GM12878 (cell line): ENCODE measurements around the gene SPON2. TPM values are rescaled to one million over a fixed set of nuclear protein-coding genes. Genes with fewer than 3 reads are reported as not detected.

Source experiments
- ASH2L ChIP-seq: fragments of 300-600, 200-600 bp; sonication (generic); IDR thresholded peaks from 2 replicates; pipeline ENCODE4 v1.6.1; 2017; ENCODE audit warnings: low read depth, mild to moderate bottlenecking, borderline replicate concordance
- BMI1 ChIP-seq: fragments of 450-650 bp; IDR thresholded peaks from 2 replicates; pipeline ENCODE4 v1.6.1; 2016; ENCODE audit warnings: mild to moderate bottlenecking, moderate library complexity, borderline replicate concordance
- BRCA1 ChIP-seq: IDR thresholded peaks from 2 replicates; pipeline ENCODE4 v1.6.1; 2011; ENCODE audit warnings: low read depth, low read length, improper control_type of control experiment
- CHD2 ChIP-seq: IDR thresholded peaks from 2 replicates; pipeline ENCODE4 v1.6.1; 2011; ENCODE audit warnings: low read depth, low read length, improper control_type of control experiment, borderline replicate concordance
- ESRRA ChIP-seq: IDR thresholded peaks from 2 replicates; pipeline ENCODE4 v1.6.1; 2012; ENCODE audit warnings: mild to moderate bottlenecking, low read length, improper control_type of control experiment
- FOS ChIP-seq: IDR thresholded peaks from 3 replicates; pipeline ENCODE4 v1.6.1; 2011; ENCODE audit warnings: borderline replicate concordance; ENCODE audit not compliant: insufficient read length; ENCODE audit errors: extremely low read depth
- FOXK2 ChIP-seq: fragments of 450-650 bp; IDR thresholded peaks from 2 replicates; pipeline ENCODE4 v1.6.1; 2017; ENCODE audit warnings: mild to moderate bottlenecking, moderate library complexity
- FOXM1 ChIP-seq: IDR thresholded peaks from 2 replicates; pipeline ENCODE4 v1.6.1; 2012; ENCODE audit warnings: low read depth, mild to moderate bottlenecking, inconsistent platforms, low read length, moderate library complexity
- HDGF ChIP-seq: fragments of 450-650 bp; IDR thresholded peaks from 2 replicates; pipeline ENCODE4 v1.6.1; 2016; ENCODE audit warnings: antibody characterized with exemption
- KDM1A ChIP-seq: fragments of 200-600 bp; sonication (generic); IDR thresholded peaks from 2 replicates; pipeline ENCODE4 v1.6.1; 2016; ENCODE audit warnings: borderline replicate concordance
- NBN ChIP-seq: fragments of 450-650 bp; IDR thresholded peaks from 2 replicates; pipeline ENCODE4 v1.6.1; 2016
- NR2F1 ChIP-seq: fragments of 450-650 bp; conservative IDR thresholded peaks from 2 replicates; pipeline ENCODE4 v1.6.1; 2017; ENCODE audit warnings: mild to moderate bottlenecking
- NRF1 ChIP-seq: conservative IDR thresholded peaks from 2 replicates; pipeline ENCODE4 v1.6.1; 2011; ENCODE audit warnings: mild to moderate bottlenecking, low read depth, low read length, improper control_type of control experiment
- PAX5 ChIP-seq: IDR thresholded peaks from 2 replicates; pipeline ENCODE4 v1.6.1; 2011; ENCODE audit warnings: low read depth, low read length, borderline replicate concordance
- PAX8 ChIP-seq: fragments of 450-650 bp; IDR thresholded peaks from 2 replicates; pipeline ENCODE4 v1.6.1; 2017; ENCODE audit warnings: mild to moderate bottlenecking, moderate library complexity
- POU2F2 ChIP-seq: IDR thresholded peaks from 3 replicates; pipeline ENCODE4 v1.6.1; 2011; ENCODE audit warnings: low read depth, mild to moderate bottlenecking, low read length, borderline replicate concordance
- RFX5 ChIP-seq: IDR thresholded peaks from 2 replicates; pipeline ENCODE4 v1.6.1; 2011; ENCODE audit warnings: low read depth, low read length, improper control_type of control experiment
- SMAD1 ChIP-seq: fragments of 450-650 bp; IDR thresholded peaks from 2 replicates; pipeline ENCODE4 v1.6.1; 2018; ENCODE audit warnings: mild to moderate bottlenecking, low read depth; ENCODE audit not compliant: partially characterized antibody
- SMC3 ChIP-seq: IDR thresholded peaks from 2 replicates; pipeline ENCODE4 v1.6.1; 2011; ENCODE audit warnings: low read length, improper control_type of control experiment, borderline replicate concordance
- TARDBP ChIP-seq: IDR thresholded peaks from 2 replicates; pipeline ENCODE4 v1.6.1; 2016; ENCODE audit warnings: borderline replicate concordance
- TBL1XR1 ChIP-seq: IDR thresholded peaks from 2 replicates; pipeline ENCODE4 v1.6.1; 2012; ENCODE audit warnings: low read depth, low read length, improper control_type of control experiment
- TCF3 ChIP-seq: IDR thresholded peaks from 2 replicates; pipeline ENCODE4 v1.6.1; 2012; ENCODE audit warnings: low read depth, mild to moderate bottlenecking, low read length, borderline replicate concordance; ENCODE audit not compliant: insufficient read depth
- YBX1 ChIP-seq: fragments of 450-650 bp; IDR thresholded peaks from 2 replicates; pipeline ENCODE4 v1.6.1; 2016; ENCODE audit warnings: antibody characterized with exemption
- polyA plus RNA-seq, 11 experiments: library from polyadenylated mRNA; depleted of rRNA in 4 of 11; unstranded in 6 of 11; stranded (reverse) in 5 of 11; fragments of >200 nt; fragmentation: Nextera tagmentation in 4 of 11; fragmentation: Illumina TruSeq in 1 of 11; extraction: Ambion mirVana in 4 of 11; extraction: Trizol in 1 of 11; gene quantifications; 1 replicate in 1 of 11; 2 replicates in 10 of 11; pipeline versions ENCODE4 v1.2.1 to v1.2.3, GENCODE V29; 2011 to 2016; ENCODE audit warnings: inconsistent platforms in 2 of 11, missing spikeins in 2 of 11, low read depth in 1 of 11
- total RNA-seq, 4 experiments: library from RNA; depleted of rRNA in 3 of 4; stranded (reverse); fragments of >200 nt in 3 of 4; fragmentation: Illumina TruSeq in 1 of 4; extraction: Trizol in 1 of 4; gene quantifications; 2 replicates each; pipeline versions ENCODE4 v1.2.1 to v1.2.3, GENCODE V29; 2013 to 2021
- TF ChIP-seq, protein P1 (sequence below): fragments of 450-650 bp; IDR thresholded peaks from 2 replicates; pipeline ENCODE4 v1.6.1; 2017; ENCODE audit warnings: borderline replicate concordance
- TF ChIP-seq, protein P2 (sequence below): fragments of 450-650 bp; IDR thresholded peaks from 2 replicates; pipeline ENCODE4 v1.6.1; 2017; ENCODE audit warnings: antibody characterized with exemption, mild to moderate bottlenecking, moderate library complexity
- TF ChIP-seq, protein P3 (sequence below): IDR thresholded peaks from 2 replicates; pipeline ENCODE4 v1.6.1; 2012; ENCODE audit warnings: low read length, inconsistent platforms
- TF ChIP-seq, protein P4 (sequence below): IDR thresholded peaks from 2 replicates; pipeline ENCODE4 v1.6.1; 2012; ENCODE audit warnings: low read depth, low read length, improper control_type of control experiment

The SPON2 gene
- total and polyA plus RNA-seq, 10 of the 15 experiments (the other 5 are each of a cell fraction or from before 2014, with no cell fraction given): 1.1 to 11.2 (median 7.3) TPM

DNA sequence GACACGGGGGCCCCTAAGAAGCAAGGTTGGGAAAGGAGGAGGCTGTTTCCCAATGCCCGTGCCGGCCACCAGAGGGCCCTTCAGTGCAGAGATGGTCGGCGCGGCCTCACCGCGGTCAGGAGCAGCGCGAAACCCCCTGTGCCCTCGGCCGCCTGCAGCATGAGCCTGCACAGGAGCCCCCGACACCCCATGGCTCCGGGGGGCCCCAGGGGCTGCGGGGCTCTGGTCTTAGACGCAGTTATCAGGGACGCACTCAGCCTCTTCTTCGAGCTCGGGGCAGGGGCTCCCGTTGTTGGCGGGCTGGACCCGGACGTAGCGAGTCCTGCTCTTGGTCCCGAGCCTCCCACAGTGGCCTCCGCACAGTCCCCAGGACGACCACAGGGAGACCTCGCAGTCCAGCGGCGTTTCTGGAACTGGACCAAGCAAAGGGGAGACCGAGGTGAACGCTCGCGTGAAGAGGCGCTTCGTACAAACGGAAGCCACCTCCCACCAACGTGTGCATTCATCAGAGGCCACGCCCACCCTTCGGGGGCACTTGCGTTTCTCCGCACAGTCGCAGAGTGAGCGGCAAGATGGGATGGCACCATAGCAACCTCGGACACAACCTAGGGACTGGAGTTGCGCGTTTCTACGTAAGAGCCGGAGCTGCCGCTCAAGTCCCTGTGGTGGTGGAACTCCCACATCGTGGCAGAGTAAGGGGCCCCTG lies 5.0 kb downstream of the SPON2 start (continued):
- TF ChIP-seq, protein P1, sequence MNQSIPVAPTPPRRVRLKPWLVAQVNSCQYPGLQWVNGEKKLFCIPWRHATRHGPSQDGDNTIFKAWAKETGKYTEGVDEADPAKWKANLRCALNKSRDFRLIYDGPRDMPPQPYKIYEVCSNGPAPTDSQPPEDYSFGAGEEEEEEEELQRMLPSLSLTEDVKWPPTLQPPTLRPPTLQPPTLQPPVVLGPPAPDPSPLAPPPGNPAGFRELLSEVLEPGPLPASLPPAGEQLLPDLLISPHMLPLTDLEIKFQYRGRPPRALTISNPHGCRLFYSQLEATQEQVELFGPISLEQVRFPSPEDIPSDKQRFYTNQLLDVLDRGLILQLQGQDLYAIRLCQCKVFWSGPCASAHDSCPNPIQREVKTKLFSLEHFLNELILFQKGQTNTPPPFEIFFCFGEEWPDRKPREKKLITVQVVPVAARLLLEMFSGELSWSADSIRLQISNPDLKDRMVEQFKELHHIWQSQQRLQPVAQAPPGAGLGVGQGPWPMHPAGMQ: no peak
- TF ChIP-seq TARDBP (no peak), NRF1 (peak; percentile 38), FOS (no peak), NBN (no peak), ESRRA (no peak), FOXM1 (no peak), TBL1XR1 (no peak), PAX5 (no peak; the same call in 1 of the 2 replicates), CHD2 (peak; percentile 93), ASH2L (no peak), BMI1 (peak; percentile 77), FOXK2 (no peak), SMC3 (peak; percentile 88), NR2F1 (peak; percentile 47), YBX1 (no peak), POU2F2 (no peak; the same call in 2 of the 3 replicates), TCF3 (no peak), BRCA1 (peak; percentile 57), RFX5 (0 out of 2 replicates have a peak, but pooled peaks have one; percentile 41), HDGF (peak; percentile 77; the same call in 1 of the 2 replicates), KDM1A (no peak), PAX8 (no peak), SMAD1 (no peak)
- TF ChIP-seq, protein P2, sequence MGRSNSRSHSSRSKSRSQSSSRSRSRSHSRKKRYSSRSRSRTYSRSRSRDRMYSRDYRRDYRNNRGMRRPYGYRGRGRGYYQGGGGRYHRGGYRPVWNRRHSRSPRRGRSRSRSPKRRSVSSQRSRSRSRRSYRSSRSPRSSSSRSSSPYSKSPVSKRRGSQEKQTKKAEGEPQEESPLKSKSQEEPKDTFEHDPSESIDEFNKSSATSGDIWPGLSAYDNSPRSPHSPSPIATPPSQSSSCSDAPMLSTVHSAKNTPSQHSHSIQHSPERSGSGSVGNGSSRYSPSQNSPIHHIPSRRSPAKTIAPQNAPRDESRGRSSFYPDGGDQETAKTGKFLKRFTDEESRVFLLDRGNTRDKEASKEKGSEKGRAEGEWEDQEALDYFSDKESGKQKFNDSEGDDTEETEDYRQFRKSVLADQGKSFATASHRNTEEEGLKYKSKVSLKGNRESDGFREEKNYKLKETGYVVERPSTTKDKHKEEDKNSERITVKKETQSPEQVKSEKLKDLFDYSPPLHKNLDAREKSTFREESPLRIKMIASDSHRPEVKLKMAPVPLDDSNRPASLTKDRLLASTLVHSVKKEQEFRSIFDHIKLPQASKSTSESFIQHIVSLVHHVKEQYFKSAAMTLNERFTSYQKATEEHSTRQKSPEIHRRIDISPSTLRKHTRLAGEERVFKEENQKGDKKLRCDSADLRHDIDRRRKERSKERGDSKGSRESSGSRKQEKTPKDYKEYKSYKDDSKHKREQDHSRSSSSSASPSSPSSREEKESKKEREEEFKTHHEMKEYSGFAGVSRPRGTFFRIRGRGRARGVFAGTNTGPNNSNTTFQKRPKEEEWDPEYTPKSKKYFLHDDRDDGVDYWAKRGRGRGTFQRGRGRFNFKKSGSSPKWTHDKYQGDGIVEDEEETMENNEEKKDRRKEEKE: no peak
- TF ChIP-seq, protein P3, sequence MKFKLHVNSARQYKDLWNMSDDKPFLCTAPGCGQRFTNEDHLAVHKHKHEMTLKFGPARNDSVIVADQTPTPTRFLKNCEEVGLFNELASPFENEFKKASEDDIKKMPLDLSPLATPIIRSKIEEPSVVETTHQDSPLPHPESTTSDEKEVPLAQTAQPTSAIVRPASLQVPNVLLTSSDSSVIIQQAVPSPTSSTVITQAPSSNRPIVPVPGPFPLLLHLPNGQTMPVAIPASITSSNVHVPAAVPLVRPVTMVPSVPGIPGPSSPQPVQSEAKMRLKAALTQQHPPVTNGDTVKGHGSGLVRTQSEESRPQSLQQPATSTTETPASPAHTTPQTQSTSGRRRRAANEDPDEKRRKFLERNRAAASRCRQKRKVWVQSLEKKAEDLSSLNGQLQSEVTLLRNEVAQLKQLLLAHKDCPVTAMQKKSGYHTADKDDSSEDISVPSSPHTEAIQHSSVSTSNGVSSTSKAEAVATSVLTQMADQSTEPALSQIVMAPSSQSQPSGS: no peak
- TF ChIP-seq, protein P4, sequence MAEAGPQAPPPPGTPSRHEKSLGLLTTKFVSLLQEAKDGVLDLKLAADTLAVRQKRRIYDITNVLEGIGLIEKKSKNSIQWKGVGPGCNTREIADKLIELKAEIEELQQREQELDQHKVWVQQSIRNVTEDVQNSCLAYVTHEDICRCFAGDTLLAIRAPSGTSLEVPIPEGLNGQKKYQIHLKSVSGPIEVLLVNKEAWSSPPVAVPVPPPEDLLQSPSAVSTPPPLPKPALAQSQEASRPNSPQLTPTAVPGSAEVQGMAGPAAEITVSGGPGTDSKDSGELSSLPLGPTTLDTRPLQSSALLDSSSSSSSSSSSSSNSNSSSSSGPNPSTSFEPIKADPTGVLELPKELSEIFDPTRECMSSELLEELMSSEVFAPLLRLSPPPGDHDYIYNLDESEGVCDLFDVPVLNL: no peak
